22Rv1 (cell line): ENCODE data around the gene NPDC1.

Source experiments
- H3K27ac ChIP-seq: fragments of 450-650 bp; 2 replicates; pipeline ENCODE4 v1.5.1; 2017
- CTCF ChIP-seq: fragments of 450-650 bp; IDR thresholded peaks from 2 replicates; pipeline ENCODE4 v1.5.1; 2017; ENCODE audit warnings: mild to moderate bottlenecking
- ZFX ChIP-seq: fragments of 450-650 bp; IDR thresholded peaks from 2 replicates; pipeline ENCODE4 v1.6.1; 2017; ENCODE audit warnings: antibody characterized with exemption, borderline replicate concordance

NPDC1 gene

GRCh38 chr9:137078701-137079400, 32.9 kb upstream of the NPDC1 start:
- H3K27ac ChIP-seq, result peak overlapping the region; percentile 79

GRCh38 chr9:137077758-137078693, 32.0 kb upstream of the NPDC1 start:
- peak overlapping the region; percentile 79 for H3K27ac ChIP-seq
- no peak for TF ChIP-seq ZFX
- TF ChIP-seq CTCF, result no peak

More at GRCh38 chr9:137078701-137079400, 32.9 kb upstream of the NPDC1 start:
- TF ChIP-seq ZFX, result no peak
- no peak for TF ChIP-seq CTCF

GRCh38 chr9:137077010-137077747, 31.2 kb upstream of the NPDC1 start, which contains the start of gene UAP1L1:
TSS of gene UAP1L1 (plus strand) at chr9:137077517. CDS start at chr9:137077533, 16 bp downstream.
- no peak for TF ChIP-seq ZFX
- no peak for TF ChIP-seq CTCF
- H3K27ac ChIP-seq, result peak within 1 kb of the TSS; percentile 79

GRCh38 chr9:137076636-137077009, 30.6 kb upstream of the NPDC1 start:
- TF ChIP-seq CTCF, result no peak
- TF ChIP-seq ZFX, result no peak
- H3K27ac ChIP-seq, result peak overlapping the region; percentile 79

- TF ChIP-seq ZFX (no peak), CTCF (no peak)
- peak overlapping the region; percentile 37 for H3K27ac ChIP-seq
These were observed 29.3 kb upstream of the NPDC1 start for GRCh38 chr9:137075275-137075775.

GRCh38 chr9:137074657-137075274, 28.8 kb upstream of the NPDC1 start:
- H3K27ac ChIP-seq, result peak overlapping the region; percentile 37
- no peak for TF ChIP-seq ZFX
- TF ChIP-seq CTCF, result no peak
